KOPT-K1 (cell line): ENCODE results near the gene PIGQ.

Experiments used
- H3K27ac ChIP-seq: fragments of 200-600 bp; sonication (generic); 2 replicates; pipeline ENCODE4 v1.5.1; 2016; ENCODE audit warnings: antibody characterized with exemption, mild to moderate bottlenecking, low read depth, low read length; ENCODE audit not compliant: poor library complexity, severe bottlenecking
- H3K36me3 ChIP-seq: fragments of 200-600 bp; sonication (generic); 2 replicates; pipeline ENCODE4 v1.5.1; 2017; ENCODE audit warnings: antibody characterized with exemption, mild to moderate bottlenecking, low read length, moderate library complexity; ENCODE audit not compliant: insufficient read depth
- H3K9me3 ChIP-seq: fragments of 200-600 bp; sonication (generic); 2 replicates; pipeline ENCODE4 v1.5.1; 2017; ENCODE audit warnings: antibody characterized with exemption, low read length, mild to moderate bottlenecking; ENCODE audit not compliant: insufficient read depth, poor library complexity, severe bottlenecking

Gene PIGQ

GRCh38 chr16:606656-607307 is 37.0 kb downstream of the PIGQ start:
- H3K36me3 ChIP-seq = no peaks in the 10 kb centered on the region
- no peak overlapping the region for H3K27ac ChIP-seq
- peaks cover 11% of the 10 kb centered on the region for H3K9me3 ChIP-seq

- H3K9me3 ChIP-seq = peaks cover 11% of the 10 kb centered on the region
- no peaks in the 10 kb centered on the region for H3K36me3 ChIP-seq
- no peak overlapping the region for H3K27ac ChIP-seq
These were observed 38.3 kb downstream of the PIGQ start for GRCh38 chr16:608019-608418.

GRCh38 chr16:609316-609715 is 39.5 kb downstream of the PIGQ start:
- Histone ChIP-seq H3K36me3 (no peaks in the 10 kb centered on the region), H3K27ac (no peak overlapping the region), H3K9me3 (peaks cover 11% of the 10 kb centered on the region)

- Histone ChIP-seq H3K27ac (no peak overlapping the region), H3K9me3 (peaks cover 7% of the 10 kb centered on the region), H3K36me3 (no peaks in the 10 kb centered on the region)
These were observed 40.2 kb downstream of the PIGQ start for GRCh38 chr16:609984-610383.

- no peaks in the 10 kb centered on the region for H3K9me3 ChIP-seq
- H3K27ac ChIP-seq = no peak overlapping the region
- no peaks in the 10 kb centered on the region for H3K36me3 ChIP-seq
These were observed 41.0 kb downstream of the PIGQ start for GRCh38 chr16:610513-611381.

GRCh38 chr16:615122-615521 is 45.4 kb downstream of the PIGQ start:
- H3K36me3 ChIP-seq = no peaks in the 10 kb centered on the region
- H3K9me3 ChIP-seq = no peaks in the 10 kb centered on the region
- no peak overlapping the region for H3K27ac ChIP-seq

- H3K27ac ChIP-seq = no peak overlapping the region
- H3K36me3 ChIP-seq = no peaks in the 10 kb centered on the region
- no peaks in the 10 kb centered on the region for H3K9me3 ChIP-seq
These were observed 47.2 kb downstream of the PIGQ start for GRCh38 chr16:616733-617586.

- Histone ChIP-seq H3K27ac (no peak overlapping the region), H3K9me3 (no peaks in the 10 kb centered on the region)
These were observed 48.1 kb downstream of the PIGQ start for GRCh38 chr16:617855-618254.

GRCh38 chr16:619476-620100 is 49.8 kb downstream of the PIGQ start:
- H3K36me3 ChIP-seq = no peaks in the 10 kb centered on the region
- no peak overlapping the region for H3K27ac ChIP-seq

More at GRCh38 chr16:617855-618254, 48.1 kb downstream of the PIGQ start:
- H3K36me3 ChIP-seq = no peaks in the 10 kb centered on the region

GRCh38 chr16:620700-621525 is 51.1 kb downstream of the PIGQ start:
- Histone ChIP-seq H3K9me3 (no peaks in the 10 kb centered on the region), H3K27ac (no peak overlapping the region), H3K36me3 (no peaks in the 10 kb centered on the region)

More at GRCh38 chr16:619476-620100, 49.8 kb downstream of the PIGQ start:
- H3K9me3 ChIP-seq = no peaks in the 10 kb centered on the region

GRCh38 chr16:621526-622105 is 51.8 kb downstream of the PIGQ start:
- Histone ChIP-seq H3K9me3 (no peaks in the 10 kb centered on the region), H3K27ac (no peak overlapping the region), H3K36me3 (no peaks in the 10 kb centered on the region)

- Histone ChIP-seq H3K36me3 (no peaks in the 10 kb centered on the region; the same call in 1 of the 2 replicates), H3K27ac (no peak overlapping the region), H3K9me3 (no peaks in the 10 kb centered on the region)
These were observed 53.1 kb downstream of the PIGQ start for GRCh38 chr16:622920-623280.

GRCh38 chr16:624526-625070 is 54.8 kb downstream of the PIGQ start:
- H3K27ac ChIP-seq = no peak overlapping the region

More at GRCh38 chr16:624526-625070, 54.8 kb downstream of the PIGQ start:
- Histone ChIP-seq H3K36me3 (no peaks in the 10 kb centered on the region; the same call in 1 of the 2 replicates), H3K9me3 (no peaks in the 10 kb centered on the region)
